Upper lobe of left lung (tissue), 4 donors: ENCODE results near the gene RBMS1.

Experiments
- EP300 ChIP-seq, 4 donors: sonication (generic); formaldehyde crosslinking; IDR thresholded peaks; one replicate each; pipeline ENCODE4 v1.5.1; 2017; ENCODE audit warnings: antibody characterized with exemption in 4 of 4, control low read depth in 2 of 4
- POLR2A ChIP-seq, 4 donors: fragments of 450-650 bp; IDR thresholded peaks; one replicate each; pipeline ENCODE4 v1.5.1; 2016 to 2017; ENCODE audit warnings: antibody characterized with exemption in 4 of 4, mild to moderate bottlenecking in 2 of 4
- POLR2AphosphoS5 ChIP-seq, 2 donors: sonication (generic); formaldehyde crosslinking; IDR thresholded peaks; one replicate each; pipeline ENCODE4 v1.5.1; 2017; ENCODE audit warnings: antibody characterized with exemption in 2 of 2
- TF ChIP-seq, protein P1 (sequence below), 6 experiments: fragments of 450-650 bp in 4 of 6; fragments of 200-600 bp in 2 of 6; sonication (generic) in 2 of 6; IDR thresholded peaks; one replicate each; pipeline ENCODE4 v1.5.1; 2016 to 2019; ENCODE audit warnings: antibody characterized with exemption in 6 of 6

DNA sequence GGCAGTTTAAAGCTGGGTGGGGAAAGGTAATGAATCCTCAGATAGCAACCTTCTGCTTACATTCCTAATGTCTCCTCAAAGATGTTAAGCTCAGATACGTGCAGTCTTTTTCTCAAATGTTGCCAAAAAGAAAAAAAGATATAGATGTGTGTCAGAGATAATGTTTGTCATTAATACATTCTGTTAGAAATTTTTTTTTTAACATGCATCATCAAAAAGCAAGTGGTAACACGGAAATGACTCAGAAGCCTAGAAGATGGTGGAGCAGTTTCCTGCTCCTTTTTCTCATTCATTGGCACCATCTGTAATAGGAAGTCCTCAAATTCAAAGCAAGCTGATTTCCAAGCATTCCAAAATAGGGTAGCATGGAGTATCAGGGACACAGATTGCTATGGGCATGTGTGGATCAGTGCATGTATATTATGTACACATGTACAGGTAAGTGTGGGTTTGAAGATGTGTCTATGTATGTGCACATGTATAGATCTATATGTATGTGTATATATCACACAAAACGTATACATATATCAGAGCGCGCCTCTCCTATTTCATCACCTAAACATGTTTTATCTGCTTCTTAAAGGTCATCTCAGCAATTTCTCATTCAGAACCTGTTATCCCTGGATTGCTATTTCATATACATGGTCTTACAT, 213.7 kb downstream of the RBMS1 start:
- TF ChIP-seq, protein P1, sequence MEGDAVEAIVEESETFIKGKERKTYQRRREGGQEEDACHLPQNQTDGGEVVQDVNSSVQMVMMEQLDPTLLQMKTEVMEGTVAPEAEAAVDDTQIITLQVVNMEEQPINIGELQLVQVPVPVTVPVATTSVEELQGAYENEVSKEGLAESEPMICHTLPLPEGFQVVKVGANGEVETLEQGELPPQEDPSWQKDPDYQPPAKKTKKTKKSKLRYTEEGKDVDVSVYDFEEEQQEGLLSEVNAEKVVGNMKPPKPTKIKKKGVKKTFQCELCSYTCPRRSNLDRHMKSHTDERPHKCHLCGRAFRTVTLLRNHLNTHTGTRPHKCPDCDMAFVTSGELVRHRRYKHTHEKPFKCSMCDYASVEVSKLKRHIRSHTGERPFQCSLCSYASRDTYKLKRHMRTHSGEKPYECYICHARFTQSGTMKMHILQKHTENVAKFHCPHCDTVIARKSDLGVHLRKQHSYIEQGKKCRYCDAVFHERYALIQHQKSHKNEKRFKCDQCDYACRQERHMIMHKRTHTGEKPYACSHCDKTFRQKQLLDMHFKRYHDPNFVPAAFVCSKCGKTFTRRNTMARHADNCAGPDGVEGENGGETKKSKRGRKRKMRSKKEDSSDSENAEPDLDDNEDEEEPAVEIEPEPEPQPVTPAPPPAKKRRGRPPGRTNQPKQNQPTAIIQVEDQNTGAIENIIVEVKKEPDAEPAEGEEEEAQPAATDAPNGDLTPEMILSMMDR (IDR thresholded peaks at IDR 0.05) = no peak
- TF ChIP-seq POLR2AphosphoS5 (IDR thresholded peaks at IDR 0.05) = no peak
- TF ChIP-seq POLR2A (IDR thresholded peaks at IDR 0.05) = no peak
- no peak for TF ChIP-seq EP300 (IDR thresholded peaks at IDR 0.05)
